HepG2 (cell line): ENCODE data around the gene APRT. TPM values are rescaled to one million over a fixed set of nuclear protein-coding genes. Genes with fewer than 3 reads are reported as not detected.
A peak's percentile ranks its signal among the peaks of the same experiment; 100 is the strongest.

Experiments used
- AGO2 ChIP-seq: fragments of 200-400 bp; formaldehyde crosslinking; optimal IDR thresholded peaks from 2 replicates; pipeline ENCODE3; 2017; ENCODE audit warnings: mild to moderate bottlenecking, low read depth, low read length, moderate library complexity
- AKNA ChIP-seq: sonication (generic); formaldehyde crosslinking; IDR thresholded peaks from 2 replicates; pipeline ENCODE4 v1.4.0; 2020; ENCODE audit warnings: missing genetic modification reagents, borderline replicate concordance
- BORCS8-MEF2B ChIP-seq: sonication (generic); formaldehyde crosslinking; IDR thresholded peaks from 2 replicates; pipeline ENCODE4 v1.8.0; 2022; ENCODE audit warnings: mild to moderate bottlenecking, missing genetic modification reagents
- CCDC6 ChIP-seq: sonication (generic); formaldehyde crosslinking; IDR thresholded peaks from 2 replicates; pipeline ENCODE4 v1.8.1; 2022; ENCODE audit warnings: mild to moderate bottlenecking, missing genetic modification reagents, moderate library complexity
- FOXK1 ChIP-seq: sonication (generic); formaldehyde crosslinking; IDR thresholded peaks from 2 replicates; pipeline ENCODE4 v1.4.0; 2020; ENCODE audit warnings: low read depth, missing genetic modification reagents, borderline replicate concordance
- HOXA5 ChIP-seq: sonication (generic); formaldehyde crosslinking; IDR thresholded peaks from 2 replicates; pipeline ENCODE4 v1.4.0; 2020; ENCODE audit warnings: missing genetic modification reagents
- KLF6 ChIP-seq: IDR thresholded peaks from 2 replicates; pipeline ENCODE4 v1.8.0; 2016; ENCODE audit warnings: missing biosample characterization, missing genetic modification reagents
- MED8 ChIP-seq: sonication (generic); formaldehyde crosslinking; IDR thresholded peaks from 2 replicates; pipeline ENCODE4 v1.8.1; 2023; ENCODE audit warnings: mild to moderate bottlenecking, missing genetic modification reagents; ENCODE audit not compliant: insufficient replicate concordance
- NFIC ChIP-seq: IDR thresholded peaks from 2 replicates; pipeline ENCODE4 v1.6.1; 2012; ENCODE audit warnings: mild to moderate bottlenecking, low read length, inconsistent platforms
- PATZ1 ChIP-seq: sonication (generic); formaldehyde crosslinking; IDR thresholded peaks from 2 replicates; pipeline ENCODE4 v1.4.0; 2020; ENCODE audit warnings: missing genetic modification reagents
- SIN3A ChIP-seq: IDR thresholded peaks from 2 replicates; pipeline ENCODE4 v1.6.1; 2011; ENCODE audit warnings: low read depth, mild to moderate bottlenecking, control low read depth, low read length, borderline replicate concordance
- SUZ12 ChIP-seq: fragments of 150-350 bp; IDR thresholded peaks from 2 replicates; pipeline ENCODE4 v1.6.1; 2014; ENCODE audit warnings: low read depth, low read length
- TBX2 ChIP-seq: sonication (generic); formaldehyde crosslinking; IDR thresholded peaks from 2 replicates; pipeline ENCODE4 v1.5.0; 2020; ENCODE audit warnings: missing genetic modification reagents, mild to moderate bottlenecking, borderline replicate concordance
- ZFP36L1 ChIP-seq: sonication (generic); formaldehyde crosslinking; IDR thresholded peaks from 2 replicates; pipeline ENCODE4 v1.8.0; 2022; ENCODE audit warnings: mild to moderate bottlenecking, missing genetic modification reagents, moderate library complexity
- ZNF296 ChIP-seq: sonication (generic); formaldehyde crosslinking; conservative IDR thresholded peaks from 2 replicates; pipeline ENCODE4 v1.5.0; 2020; ENCODE audit warnings: mild to moderate bottlenecking, missing genetic modification reagents
- ZNF557 ChIP-seq: sonication (generic); formaldehyde crosslinking; IDR thresholded peaks from 2 replicates; pipeline ENCODE4 v1.4.0; 2020; ENCODE audit warnings: missing genetic modification reagents
- ZNF589 ChIP-seq: sonication (generic); formaldehyde crosslinking; conservative IDR thresholded peaks from 2 replicates; pipeline ENCODE4 v1.8.0; 2022; ENCODE audit warnings: mild to moderate bottlenecking, moderate library complexity, missing genetic modification reagents
- ZNF672 ChIP-seq: sonication (generic); formaldehyde crosslinking; IDR thresholded peaks from 2 replicates; pipeline ENCODE4 v1.8.1; 2022; ENCODE audit warnings: missing genetic modification reagents
- polyA plus RNA-seq, 8 experiments: library from polyadenylated mRNA; depleted of rRNA in 3 of 8; stranded (reverse) in 7 of 8; unstranded in 1 of 8; fragments of >200 nt; fragmentation: Illumina TruSeq in 4 of 8; extraction: Trizol in 4 of 8; gene quantifications; 2 replicates each; pipeline versions ENCODE4 v1.2.1 to v1.2.3, GENCODE V29; 2011 to 2016; ENCODE audit warnings: low read depth in 4 of 8, missing spikeins in 1 of 8, mixed read lengths in 1 of 8; ENCODE audit not compliant: insufficient read depth in 1 of 8
- total RNA-seq, 5 experiments: library from RNA; depleted of rRNA; stranded (reverse); fragments of >200 nt; fragmentation: Illumina TruSeq; extraction: Trizol; gene quantifications; 2 replicates each; pipeline ENCODE4 v1.2.3, GENCODE V29; 2016; ENCODE audit warnings: low read depth in 1 of 5

The APRT gene
- total and polyA plus RNA-seq, 2 of the 13 experiments (the other 11 are each of a cell fraction or from before 2014, with no cell fraction given), result 155 to 242 TPM

GRCh38 chr16:88810912-88811768 lies 588 bp downstream of the APRT start (continued):
- 0 out of 2 replicates have a peak, but pooled peaks have one; percentile 40 for TF ChIP-seq FOXK1 (CRISPR knock-in tag)
- TF ChIP-seq SIN3A, result peak; percentile 78; the same call in 1 of the 2 replicates
- TF ChIP-seq ZNF672 (CRISPR knock-in tag), result no peak
- TF ChIP-seq ZFP36L1 (CRISPR knock-in tag), result no peak
- 0 out of 2 replicates have a peak, but pooled peaks have one; percentile 6 for TF ChIP-seq ZNF589 (CRISPR knock-in tag)
- TF ChIP-seq PATZ1 (CRISPR knock-in tag), result peak; percentile 68
- TF ChIP-seq BORCS8-MEF2B (CRISPR knock-in tag), result peak; percentile 95
- TF ChIP-seq HOXA5 (CRISPR knock-in tag), result peak; percentile 63; the same call in 1 of the 2 replicates
- peak; percentile 70; the same call in 1 of the 2 replicates for TF ChIP-seq ZNF557 (CRISPR knock-in tag)
- TF ChIP-seq KLF6 (CRISPR knock-in tag), result peak; percentile 92
- TF ChIP-seq ZNF296, result no peak
- peak; percentile 97 for TF ChIP-seq AGO2
- TF ChIP-seq TBX2 (CRISPR knock-in tag), result peak; percentile 36; the same call in 1 of the 2 replicates
- TF ChIP-seq CCDC6, result no peak; the same call in 1 of the 2 replicates
- TF ChIP-seq NFIC, result no peak
- peak; percentile 90 for TF ChIP-seq MED8 (CRISPR knock-in tag)
- no peak for TF ChIP-seq SUZ12
- peak; percentile 70; the same call in 1 of the 2 replicates for TF ChIP-seq AKNA (CRISPR knock-in tag)
